CD14-positive monocyte (primary cell): ENCODE data around the gene MT1B. TPM values are rescaled to one million over a fixed set of nuclear protein-coding genes. Genes with fewer than 3 reads are reported as not detected.
A peak's percentile ranks its signal among the peaks of the same experiment; 100 is the strongest.

Experiments
- DNase-seq, 3 donors: peaks; one replicate each; pipeline ENCODE4 v3.0.0-alpha.2; 2011 to 2022
- H2AFZ ChIP-seq: 2 replicates; pipeline ENCODE4 v1.6.0; 2012; ENCODE audit warnings: mild to moderate bottlenecking, low read depth, low read length, inconsistent platforms; ENCODE audit not compliant: insufficient read depth, poor library complexity, severe bottlenecking
- H3K27ac ChIP-seq, 2 donors: 1 replicate in 1 of 2; 2 replicates in 1 of 2; pipeline ENCODE4 v1.5.1; 2012 to 2013; ENCODE audit warnings: low read length in 2 of 2, control low read depth in 1 of 2, inconsistent platforms in 1 of 2, low read depth in 1 of 2, mild to moderate bottlenecking in 1 of 2
- H3K27me3 ChIP-seq, 2 donors: one replicate each; pipeline versions ENCODE4 v1.6.0 to v1.6.1; 2011 to 2013; ENCODE audit warnings: low read length in 2 of 2; ENCODE audit not compliant: control insufficient read depth in 2 of 2, insufficient read depth in 2 of 2
- H3K36me3 ChIP-seq, 2 donors: replicated peaks in 1 of 2; 1 replicate in 1 of 2; 2 replicates in 1 of 2; pipeline versions ENCODE4 v1.5.1 to v1.6.1; 2012 to 2013; ENCODE audit warnings: low read length in 2 of 2, control low read depth in 1 of 2, inconsistent platforms in 1 of 2, mild to moderate bottlenecking in 1 of 2; ENCODE audit not compliant: insufficient read depth in 2 of 2, control insufficient read depth in 1 of 2
- H3K4me1 ChIP-seq, 2 donors: 1 replicate in 1 of 2; 2 replicates in 1 of 2; pipeline versions ENCODE4 v1.5.1 to v1.6.1; 2012 to 2013; ENCODE audit warnings: low read length in 2 of 2, control low read depth in 1 of 2, inconsistent platforms in 1 of 2, mild to moderate bottlenecking in 1 of 2, moderate library complexity in 1 of 2; ENCODE audit not compliant: insufficient read depth in 2 of 2, control insufficient read depth in 1 of 2
- H3K4me2 ChIP-seq: replicated peaks from 2 replicates; pipeline ENCODE3; 2012; ENCODE audit warnings: low read length, moderate library complexity, mild to moderate bottlenecking; ENCODE audit not compliant: poor library complexity, severe bottlenecking; ENCODE audit errors: extremely low read depth
- H3K4me3 ChIP-seq, 3 experiments: fragments of 200-600 bp in 1 of 3; sonication (generic) in 1 of 3; replicated peaks in 1 of 3; 1 replicate in 2 of 3; 2 replicates in 1 of 3; pipeline ENCODE4 v1.5.1; 2011 to 2013; ENCODE audit warnings: low read length in 3 of 3, mild to moderate bottlenecking in 3 of 3, control low read depth in 2 of 3, low read depth in 2 of 3, inconsistent platforms in 1 of 3, moderate library complexity in 1 of 3
- H3K79me2 ChIP-seq: 2 replicates; pipeline ENCODE4 v1.6.0; 2012; ENCODE audit warnings: mild to moderate bottlenecking, control low read depth, inconsistent platforms, low read length, moderate library complexity; ENCODE audit not compliant: insufficient read depth
- H3K9ac ChIP-seq: 2 replicates; pipeline ENCODE4 v1.6.0; 2017; ENCODE audit warnings: low read length, mild to moderate bottlenecking; ENCODE audit not compliant: insufficient read depth, poor library complexity, severe bottlenecking
- H3K9me3 ChIP-seq, 2 donors: replicated peaks in 1 of 2; 1 replicate in 1 of 2; 2 replicates in 1 of 2; pipeline versions ENCODE4 v1.5.1 to v1.6.1; 2012 to 2013; ENCODE audit warnings: low read length in 2 of 2, control low read depth in 1 of 2; ENCODE audit not compliant: control insufficient read depth in 1 of 2, insufficient read depth in 1 of 2
- H4K20me1 ChIP-seq: 2 replicates; pipeline ENCODE4 v1.6.0; 2012; ENCODE audit warnings: mild to moderate bottlenecking, low read length, control low read depth, moderate library complexity; ENCODE audit not compliant: insufficient read depth
- H3K27ac Mint-ChIP-seq, 7 donors: one replicate each; pipeline ENCODE4 v1.8.0; 2020; ENCODE audit warnings: mild to moderate bottlenecking in 7 of 7, mixed read lengths in 7 of 7, moderate library complexity in 6 of 7, inconsistent platforms in 2 of 7
- H3K27me3 Mint-ChIP-seq, 3 donors: one replicate each; pipeline ENCODE4 v1.8.0; 2021 to 2022; ENCODE audit warnings: low read depth in 3 of 3, mild to moderate bottlenecking in 3 of 3, mixed read lengths in 3 of 3, moderate library complexity in 3 of 3, inconsistent platforms in 1 of 3
- H3K36me3 Mint-ChIP-seq, 2 donors: one replicate each; pipeline ENCODE4 v1.8.0; 2020; ENCODE audit warnings: mixed read lengths in 2 of 2, inconsistent platforms in 1 of 2, mild to moderate bottlenecking in 1 of 2
- H3K4me1 Mint-ChIP-seq: one replicate; pipeline ENCODE4 v1.8.0; 2020; ENCODE audit warnings: mild to moderate bottlenecking, mixed read lengths
- H3K4me3 Mint-ChIP-seq, 2 donors: one replicate each; pipeline ENCODE4 v1.8.0; 2020; ENCODE audit warnings: mild to moderate bottlenecking in 2 of 2, mixed read lengths in 2 of 2, moderate library complexity in 1 of 2
- H3K9me3 Mint-ChIP-seq, 7 donors: one replicate each; pipeline ENCODE4 v1.8.0; 2020 to 2022; ENCODE audit warnings: mixed read lengths in 7 of 7, mild to moderate bottlenecking in 6 of 7, moderate library complexity in 6 of 7, inconsistent platforms in 2 of 7
- WGBS: methylation state at CpG from one replicate; pipeline ENCODE4 v1.1.5; 2013; ENCODE audit warnings: missing lambda C conversion rate; ENCODE audit not compliant: insufficient coverage; 5-methylcytosine and 5-hydroxymethylcytosine counted together
- intact Hi-C, 2 donors: fragments of 100-400 bp; cut with micrococcal nuclease; formaldehyde crosslinking; loops; one replicate each; pipeline versions ENCODE4 v1.15.0 to v1.15.1; 2023
- polyA plus RNA-seq, 3 donors: library from polyadenylated mRNA; depleted of rRNA in 1 of 3; unstranded in 2 of 3; stranded (reverse) in 1 of 3; fragments of 300-500 nt in 2 of 3; fragments of >200 nt in 1 of 3; fragmentation: Illumina TruSeq in 2 of 3; gene quantifications; 1 replicate in 2 of 3; 2 replicates in 1 of 3; pipeline ENCODE4 v1.2.3, GENCODE V29; 2012 to 2021
- TF ChIP-seq, protein P1 (sequence below): fragments of 200-600 bp; IDR thresholded peaks from one replicate; pipeline ENCODE4 v1.8.0; 2022; ENCODE audit warnings: antibody characterized with exemption, mild to moderate bottlenecking

Gene MT1B
- polyA plus RNA-seq, 3 donors: not detected

DNA sequence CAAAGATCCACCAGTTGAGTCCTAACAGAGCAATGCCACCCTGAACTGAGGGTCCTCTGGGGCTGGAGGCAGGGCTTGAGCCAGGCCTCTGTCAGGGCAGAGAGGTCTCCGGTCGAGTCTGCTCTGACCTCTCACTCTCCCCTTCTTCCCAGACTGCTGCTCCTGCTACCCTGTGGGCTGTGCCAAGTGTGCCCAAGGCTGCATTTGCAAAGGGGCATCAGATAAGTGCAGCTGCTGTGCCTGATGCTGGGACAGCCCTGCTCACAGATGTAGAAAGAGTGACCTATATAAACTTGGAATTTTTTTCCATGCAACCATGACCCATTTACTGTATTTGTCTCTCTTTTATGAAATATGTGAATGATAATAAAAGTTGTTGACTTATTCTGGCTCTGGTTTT is 2.4 kb upstream of the MT1B start:
- no peaks in the 10 kb centered on the region for H3K36me3 Mint-ChIP-seq
- H3K4me2 ChIP-seq: no peak overlapping the region
- no peaks in the 10 kb centered on the region for H3K36me3 ChIP-seq
- H3K27me3 Mint-ChIP-seq: peaks cover 52 to 75% (median 55%) of the 10 kb centered on the region in 3 donors
- peak overlapping the region in 1 of 7 donors; percentile 63 for H3K27ac Mint-ChIP-seq
- peaks cover 2% of the 10 kb centered on the region for H3K4me1 Mint-ChIP-seq
- no peak overlapping the region for H3K27ac ChIP-seq
- H3K4me3 Mint-ChIP-seq: no peak overlapping the region
- H2AFZ ChIP-seq: no peak overlapping the region
- TF ChIP-seq, protein P1, sequence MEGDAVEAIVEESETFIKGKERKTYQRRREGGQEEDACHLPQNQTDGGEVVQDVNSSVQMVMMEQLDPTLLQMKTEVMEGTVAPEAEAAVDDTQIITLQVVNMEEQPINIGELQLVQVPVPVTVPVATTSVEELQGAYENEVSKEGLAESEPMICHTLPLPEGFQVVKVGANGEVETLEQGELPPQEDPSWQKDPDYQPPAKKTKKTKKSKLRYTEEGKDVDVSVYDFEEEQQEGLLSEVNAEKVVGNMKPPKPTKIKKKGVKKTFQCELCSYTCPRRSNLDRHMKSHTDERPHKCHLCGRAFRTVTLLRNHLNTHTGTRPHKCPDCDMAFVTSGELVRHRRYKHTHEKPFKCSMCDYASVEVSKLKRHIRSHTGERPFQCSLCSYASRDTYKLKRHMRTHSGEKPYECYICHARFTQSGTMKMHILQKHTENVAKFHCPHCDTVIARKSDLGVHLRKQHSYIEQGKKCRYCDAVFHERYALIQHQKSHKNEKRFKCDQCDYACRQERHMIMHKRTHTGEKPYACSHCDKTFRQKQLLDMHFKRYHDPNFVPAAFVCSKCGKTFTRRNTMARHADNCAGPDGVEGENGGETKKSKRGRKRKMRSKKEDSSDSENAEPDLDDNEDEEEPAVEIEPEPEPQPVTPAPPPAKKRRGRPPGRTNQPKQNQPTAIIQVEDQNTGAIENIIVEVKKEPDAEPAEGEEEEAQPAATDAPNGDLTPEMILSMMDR: no peak
- peaks cover 0 to 6% (median 0%) of the 10 kb centered on the region in 7 donors for H3K9me3 Mint-ChIP-seq
- H3K4me3 ChIP-seq: no peak overlapping the region
- H3K27me3 ChIP-seq: peaks cover 29 to 65% of the 10 kb centered on the region in 2 donors
- no peaks in the 10 kb centered on the region for H3K4me1 ChIP-seq
- no peaks in the 10 kb centered on the region for H4K20me1 ChIP-seq
- H3K79me2 ChIP-seq: no peaks in the 10 kb centered on the region
- no peak overlapping the region for H3K9ac ChIP-seq
- intact Hi-C loops: no loop called here
- no peak for DNase-seq
- no CpG with 5 or more reads among the region's 2 CpGs for WGBS
- peaks cover 0 to 5% of the 10 kb centered on the region in 2 donors for H3K9me3 ChIP-seq

DNA sequence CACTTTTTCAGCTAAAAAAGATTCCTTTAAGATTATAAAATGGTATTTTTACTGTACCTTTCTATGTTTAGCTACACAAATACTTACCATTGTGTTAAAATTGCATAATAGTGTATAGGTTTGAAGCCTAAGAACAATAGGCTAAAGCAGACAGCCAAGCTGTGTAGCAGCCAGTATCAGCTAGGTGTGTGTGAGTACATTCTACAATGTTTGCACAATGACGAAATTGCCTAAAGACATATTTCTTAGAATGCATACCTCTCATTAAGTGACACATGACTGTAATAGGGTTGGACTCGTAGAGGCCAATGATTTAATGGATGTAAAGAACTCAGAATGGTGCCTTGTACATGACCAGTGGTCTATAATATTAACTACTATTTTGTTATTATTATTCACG is 1.9 kb upstream of the MT1B start:
- Mint-ChIP-seq H3K27ac (no peak overlapping the region), H3K9me3 (peaks cover 0 to 6% (median 0%) of the 10 kb centered on the region in 7 donors), H3K36me3 (no peaks in the 10 kb centered on the region), H3K4me3 (no peak overlapping the region), H3K27me3 (peaks cover 50 to 71% (median 51%) of the 10 kb centered on the region in 3 donors), H3K4me1 (peaks cover 2% of the 10 kb centered on the region)
- Histone ChIP-seq H2AFZ (no peak overlapping the region), H3K79me2 (no peaks in the 10 kb centered on the region), H3K27ac (no peak overlapping the region), H3K4me1 (no peaks in the 10 kb centered on the region), H3K4me3 (no peak overlapping the region), H3K9me3 (peaks cover 0 to 5% of the 10 kb centered on the region in 2 donors), H4K20me1 (no peaks in the 10 kb centered on the region), H3K4me2 (no peak overlapping the region), H3K27me3 (peaks cover 27 to 59% of the 10 kb centered on the region in 2 donors), H3K36me3 (no peaks in the 10 kb centered on the region), H3K9ac (no peak overlapping the region)
- TF ChIP-seq, protein P1: no peak
- no peak for DNase-seq
- intact Hi-C loops: no loop called here
- WGBS: no CpG with 5 or more reads among the region's 3 CpGs
